GM10248 (cell line): ENCODE measurements around the gene MECR.
"Not testable (repeated sequence)": the region's sequence is repeated elsewhere in the genome, so short reads cannot be mapped to it uniquely, and the experiment has no call there.

Experiments
- CTCF ChIA-PET: fragments of 300-600 bp; sonication (Branson Sonifier 250); formaldehyde crosslinking; extraction: SDS; loops from one replicate; lab custom pipeline; 2021; ENCODE audit warnings: antibody characterized with exemption; lab: Yijun Ruan, JAX
- POLR2A ChIA-PET: fragments of 350-650 bp; sonication (Branson Sonifier 250); formaldehyde crosslinking; extraction: SDS; loops from one replicate; lab custom pipeline; 2020; ENCODE audit warnings: antibody characterized with exemption; lab: Yijun Ruan, JAX
- DNase-seq: peaks from one replicate; pipeline ENCODE4 v3.0.0; 2012; ENCODE audit errors: extremely low spot score
- TF ChIP-seq, protein P1 (sequence below): IDR thresholded peaks from 2 replicates; pipeline ENCODE4 v1.5.1; 2012; ENCODE audit warnings: mild to moderate bottlenecking, low read depth; ENCODE audit errors: extremely low read depth, missing control alignments, control extremely low read depth

MECR gene

DNA sequence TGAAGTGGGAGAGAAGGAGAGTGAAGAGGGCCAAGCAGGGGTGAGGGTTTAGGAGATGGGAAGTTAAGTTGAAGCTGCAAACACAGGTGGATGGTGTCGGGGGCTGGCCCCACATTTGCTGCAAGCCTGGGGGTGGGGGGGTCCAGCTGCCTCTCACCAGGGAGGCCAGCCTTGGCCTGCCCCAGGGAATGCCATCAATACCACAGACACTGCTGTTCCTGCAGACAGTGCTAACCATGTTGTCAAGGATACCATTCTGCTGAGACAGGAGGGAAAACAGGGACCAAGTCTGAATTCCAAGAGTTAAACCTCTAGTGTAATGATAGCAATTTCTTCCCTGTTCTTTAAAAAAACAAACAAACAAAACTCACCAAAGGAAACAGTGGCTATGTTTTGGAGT is 8.0 kb downstream of the MECR start:
- POLR2A ChIA-PET, result no interaction called here
- no peak for DNase-seq
- CTCF ChIA-PET, result interaction anchor here (1.6 kb wide), 1 partner anchor 8 kb away, joined by 7 read pairs; the partner anchor contains the start of gene MECR
- TF ChIP-seq, protein P1, sequence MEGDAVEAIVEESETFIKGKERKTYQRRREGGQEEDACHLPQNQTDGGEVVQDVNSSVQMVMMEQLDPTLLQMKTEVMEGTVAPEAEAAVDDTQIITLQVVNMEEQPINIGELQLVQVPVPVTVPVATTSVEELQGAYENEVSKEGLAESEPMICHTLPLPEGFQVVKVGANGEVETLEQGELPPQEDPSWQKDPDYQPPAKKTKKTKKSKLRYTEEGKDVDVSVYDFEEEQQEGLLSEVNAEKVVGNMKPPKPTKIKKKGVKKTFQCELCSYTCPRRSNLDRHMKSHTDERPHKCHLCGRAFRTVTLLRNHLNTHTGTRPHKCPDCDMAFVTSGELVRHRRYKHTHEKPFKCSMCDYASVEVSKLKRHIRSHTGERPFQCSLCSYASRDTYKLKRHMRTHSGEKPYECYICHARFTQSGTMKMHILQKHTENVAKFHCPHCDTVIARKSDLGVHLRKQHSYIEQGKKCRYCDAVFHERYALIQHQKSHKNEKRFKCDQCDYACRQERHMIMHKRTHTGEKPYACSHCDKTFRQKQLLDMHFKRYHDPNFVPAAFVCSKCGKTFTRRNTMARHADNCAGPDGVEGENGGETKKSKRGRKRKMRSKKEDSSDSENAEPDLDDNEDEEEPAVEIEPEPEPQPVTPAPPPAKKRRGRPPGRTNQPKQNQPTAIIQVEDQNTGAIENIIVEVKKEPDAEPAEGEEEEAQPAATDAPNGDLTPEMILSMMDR, result no peak

DNA sequence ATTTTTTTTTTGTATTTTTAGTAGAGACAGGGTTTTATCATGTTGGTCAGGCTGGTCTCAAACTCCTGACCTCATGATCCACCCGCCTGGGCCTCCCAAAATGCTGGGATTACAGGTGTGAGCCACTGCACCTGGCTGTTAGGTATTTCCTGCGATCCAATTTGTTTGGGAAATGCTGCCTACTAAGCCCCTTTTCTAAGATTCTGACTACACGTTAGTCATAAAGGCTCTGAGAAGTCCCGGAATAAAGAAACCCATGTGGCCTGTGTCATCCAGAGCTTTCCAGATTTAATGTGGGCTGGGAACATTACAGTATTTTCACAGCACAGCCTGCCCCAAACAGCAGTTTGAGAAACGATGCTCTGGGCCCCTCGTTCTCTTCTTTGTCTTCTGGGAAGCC is 8.5 kb downstream of the MECR start:
- ChIA-PET CTCF (interaction anchor here (0.9 to 1.6 kb wide), 2 partner anchors 9 to 20 kb away, joined by 3 to 7 read pairs; partner anchors contain the start of gene MECR), POLR2A (interaction anchor here (1.0 kb wide), 1 partner anchor 9 kb away, joined by 3 read pairs; no protein-coding TSS in a partner anchor)
- not testable (repeated sequence) for DNase-seq

DNA sequence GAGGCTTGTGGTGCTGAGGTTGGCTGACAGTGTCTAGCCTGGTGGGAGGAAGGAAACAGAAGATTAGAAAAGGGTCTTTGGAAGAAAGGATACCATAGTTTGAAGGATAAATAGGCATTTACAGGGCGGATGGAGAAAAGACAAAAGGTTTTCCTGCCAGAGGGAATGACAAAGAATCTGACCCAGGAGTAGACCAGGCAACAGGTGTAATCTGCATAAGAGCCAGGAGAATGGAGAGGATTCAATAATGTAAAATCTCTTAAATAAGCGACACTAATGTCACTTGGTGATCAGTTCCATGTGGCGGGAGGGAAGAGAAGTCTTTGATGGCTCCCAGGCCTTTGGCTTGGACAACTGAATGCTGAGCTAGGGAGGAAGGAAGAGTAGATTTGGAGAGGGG is 9.4 kb downstream of the MECR start:
- ChIA-PET CTCF (interaction anchor here (0.9 to 3.9 kb wide), 3 partner anchors 10 to 19 kb away, joined by 3 to 16 read pairs (median 7); partner anchors contain the start of gene MECR), POLR2A (interaction anchor here (1.0 kb wide), 1 partner anchor 10 kb away, joined by 3 read pairs; no protein-coding TSS in a partner anchor)
- no peak for DNase-seq
- TF ChIP-seq, protein P1, result no peak

DNA sequence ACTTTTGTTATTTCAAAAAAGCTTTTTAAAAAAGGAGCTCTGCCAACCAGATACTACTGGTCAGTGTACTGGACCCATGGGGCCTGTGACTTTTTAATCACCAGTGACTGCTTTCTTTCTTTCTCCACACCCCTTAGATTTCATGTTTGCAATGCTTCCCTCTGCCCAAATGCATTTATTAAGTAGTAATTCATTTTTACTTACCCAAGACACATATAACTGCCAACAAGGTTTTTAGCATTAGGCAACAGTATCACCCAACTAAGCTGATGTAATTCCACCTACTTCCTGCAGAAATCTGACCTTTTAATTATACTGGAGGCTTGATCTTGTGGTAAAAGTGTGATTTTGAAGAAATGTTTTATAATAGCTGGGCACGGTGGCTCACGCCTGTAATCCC is 12.5 kb downstream of the MECR start:
- POLR2A ChIA-PET, result no interaction called here
- DNase-seq, result no peak
- TF ChIP-seq, protein P1, result no peak
- CTCF ChIA-PET, result interaction anchor here (1.1 to 3.9 kb wide), 6 partner anchors 12 to 482 kb away, joined by 3 to 16 read pairs (median 4); partner anchors contain the start of gene MECR

DNA sequence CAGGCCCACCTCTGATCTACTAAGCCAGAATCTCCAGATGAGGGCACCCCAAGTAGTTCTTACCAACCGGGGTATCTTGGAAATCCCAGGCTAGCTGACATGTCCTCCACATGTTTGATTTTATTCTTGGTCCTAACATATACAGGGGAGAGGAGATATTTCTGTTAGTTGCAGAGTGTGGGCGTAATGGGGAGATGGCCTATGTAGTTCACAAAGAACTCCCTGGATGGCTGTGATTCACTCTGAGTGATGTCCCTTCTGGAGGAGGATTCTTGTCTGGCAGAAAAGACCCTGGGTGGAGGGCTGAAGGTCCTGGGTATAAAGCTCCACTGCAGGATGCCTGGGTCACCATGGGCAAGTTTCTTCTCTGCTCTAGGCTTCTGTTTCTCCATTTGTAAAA is 13.1 kb downstream of the MECR start:
- no peak for DNase-seq
- CTCF ChIA-PET, result interaction anchor here (1.1 to 3.9 kb wide), 5 partner anchors 12 to 482 kb away, joined by 3 to 16 read pairs (median 3); no protein-coding TSS in a partner anchor
- POLR2A ChIA-PET, result no interaction called here
- TF ChIP-seq, protein P1, result no peak

DNA sequence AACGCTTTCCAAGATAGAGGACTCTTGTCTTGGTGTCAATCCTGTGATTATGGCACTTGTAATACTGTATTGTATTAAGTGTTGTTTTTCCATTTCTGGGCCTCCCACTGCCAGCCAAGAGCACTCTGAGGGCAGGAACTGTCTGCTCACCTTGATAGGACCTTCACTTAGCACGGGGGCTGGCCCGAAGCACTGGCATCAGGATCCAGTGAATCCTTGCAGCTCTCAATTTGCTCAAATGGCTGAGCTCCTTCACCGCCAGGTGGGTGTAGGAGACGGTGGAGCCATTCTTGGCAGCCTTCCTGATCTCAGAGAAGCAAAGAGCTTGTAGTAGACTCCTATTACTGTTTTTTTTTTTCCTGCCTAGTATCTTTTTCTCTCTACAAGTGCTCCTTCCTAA is 17.7 kb downstream of the MECR start:
- CTCF ChIA-PET, result interaction anchor here (0.6 to 1.8 kb wide), 4 partner anchors 9 to 336 kb away, joined by 3 to 10 read pairs (median 5); no protein-coding TSS in a partner anchor
- TF ChIP-seq, protein P1, result no peak
- DNase-seq, result no peak
- POLR2A ChIA-PET, result no interaction called here

DNA sequence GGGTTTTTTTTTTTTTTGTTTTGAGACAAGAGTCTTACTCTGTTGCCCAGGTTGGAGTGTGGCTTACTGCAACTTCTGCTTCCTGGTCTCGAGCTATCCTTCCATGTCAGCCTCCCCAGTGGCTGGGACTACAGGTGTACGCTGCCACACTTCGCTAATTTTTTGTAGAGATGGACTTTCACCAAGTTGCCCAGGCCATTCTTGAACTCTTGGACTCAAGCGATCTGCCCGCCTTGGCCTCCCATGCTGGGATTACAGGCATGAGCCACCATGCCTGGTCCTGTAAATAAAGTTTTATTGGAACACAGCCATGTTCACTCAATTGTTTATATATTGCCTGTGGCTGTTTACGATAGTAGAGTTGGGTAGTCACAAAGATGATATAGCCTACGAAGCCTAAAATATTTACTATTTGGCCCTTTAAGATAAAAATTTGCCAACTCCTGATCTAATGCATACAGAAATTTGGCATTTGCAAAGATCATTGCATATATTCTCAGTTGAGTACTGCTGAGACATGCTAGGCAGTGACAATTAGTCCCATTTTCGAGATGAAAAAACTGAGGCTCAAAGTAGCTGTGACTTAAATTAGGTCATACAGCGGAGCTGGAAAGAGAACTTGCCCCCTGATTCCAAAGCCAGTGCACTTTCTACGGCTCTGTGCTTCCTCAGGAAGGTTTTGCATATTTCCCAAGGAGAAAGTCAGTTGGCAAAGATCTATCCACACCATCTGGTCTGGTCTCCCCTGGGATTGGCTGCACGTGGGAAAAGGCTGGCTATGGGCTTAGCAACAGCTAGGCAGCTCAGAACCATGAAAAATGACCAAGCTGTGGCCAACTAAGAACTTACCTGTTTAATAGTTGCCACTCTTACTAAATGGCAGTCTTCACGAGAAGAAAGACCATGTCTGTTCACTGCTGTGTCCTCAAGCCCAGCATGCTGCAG is 19.4 kb downstream of the MECR start:
- ChIA-PET POLR2A (no interaction called here), CTCF (interaction anchor here (0.7 to 3.1 kb wide), 4 partner anchors 9 to 334 kb away, joined by 3 to 13 read pairs (median 8); partner anchors contain the start of gene SRSF4)
- TF ChIP-seq, protein P1, result no peak
- DNase-seq, result no peak
